Loucy (cell line): ENCODE measurements around the gene PIR.

Experiments used
- CTCF ChIP-seq: fragments of 200-600 bp; sonication (generic); conservative IDR thresholded peaks from 2 replicates; pipeline ENCODE4 v1.5.1; 2014; ENCODE audit warnings: mild to moderate bottlenecking, antibody characterized with exemption, low read length
- EZH2phosphoT487 ChIP-seq: fragments of 200-600 bp; IDR thresholded peaks from 2 replicates; pipeline ENCODE4 v1.6.1; 2018; ENCODE audit warnings: antibody characterized with exemption, mild to moderate bottlenecking, moderate library complexity, borderline replicate concordance

DNA sequence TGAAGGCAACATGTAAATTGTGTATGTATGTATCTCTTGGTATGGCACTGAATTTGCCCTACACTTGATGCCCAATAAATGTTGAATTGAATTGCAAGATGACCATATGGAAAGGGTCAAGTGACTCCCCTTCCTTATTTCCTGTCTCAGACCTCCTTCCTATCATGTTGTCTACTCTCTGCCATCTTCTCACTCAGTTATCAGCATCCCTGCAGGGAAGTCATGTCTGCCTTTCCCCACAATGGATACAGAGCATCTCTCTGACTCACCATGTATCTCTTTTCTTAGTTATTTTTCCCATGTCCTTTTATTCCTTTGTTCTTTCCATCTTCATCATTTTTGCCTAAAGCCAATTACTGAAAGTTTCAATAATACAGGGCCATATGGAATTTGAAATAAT, 30.0 kb upstream of the PIR start:
- TF ChIP-seq CTCF: no peak
- TF ChIP-seq EZH2phosphoT487: no peak
